K562 (cell line): ENCODE data around the gene THAP4. TPM values are rescaled to one million over a fixed set of nuclear protein-coding genes. Genes with fewer than 3 reads are reported as not detected.

Experiments used
- ATAC-seq: fragments of 200-7000 bp; cut with Tn5 transposase; 3 replicates; pipeline ENCODE4 v1.9.1; 2020; ENCODE audit warnings: moderate library complexity
- BruUV-seq: library from RNA; stranded (reverse); fragments of 400-500 nt; replicated peaks from 2 replicates; lab custom pipeline; 2021; lab: Mats Ljungman, UMichigan
- CTCF ChIA-PET: fragments of 300-600 bp; formaldehyde crosslinking; extraction: SDS; loops from one replicate; lab custom pipeline; 2021; ENCODE audit warnings: low intra/inter-chr PET ratio; lab: Yijun Ruan, JAX
- POLR2A ChIA-PET: fragments of 300-600, 350-650 bp; sonication (Branson Sonifier 250); formaldehyde crosslinking; extraction: SDS; loops from one replicate; lab custom pipeline; 2021; ENCODE audit warnings: antibody characterized with exemption, inconsistent platforms; lab: Yijun Ruan, JAX
- DNase-seq, 4 experiments: peaks; one replicate each; pipeline versions ENCODE4 v3.0.0 to v3.0.0-alpha.2; 2011 to 2018; ENCODE audit warnings: low spot score in 3 of 4, mixed read lengths in 3 of 4; ENCODE audit errors: extremely low read depth in 1 of 4
- FAIRE-seq: peaks from 2 replicates; lab custom pipeline; 2011; peaks lifted over from hg19 to GRCh38; lab: Jason Lieb, UNC
- H2AFZ ChIP-seq: 2 replicates; pipeline ENCODE4 v1.6.0; 2011; ENCODE audit warnings: low read depth, low read length, control low read depth, inconsistent platforms
- H3K27ac ChIP-seq: fragments of 200-600 bp; 3 replicates; pipeline ENCODE4 v1.8.0; 2011; ENCODE audit warnings: low read depth, mild to moderate bottlenecking, control low read depth, inconsistent platforms, low read length, moderate library complexity, mixed read lengths; ENCODE audit errors: extremely low read depth
- H3K27me3 ChIP-seq, 2 experiments: fragments of 300-600 bp in 1 of 2; 2 replicates in 1 of 2; 3 replicates in 1 of 2; pipeline versions ENCODE4 v1.6.0 to v1.8.0; 2011; ENCODE audit warnings: inconsistent platforms in 2 of 2, low read length in 2 of 2, mild to moderate bottlenecking in 1 of 2, mixed read lengths in 1 of 2, moderate library complexity in 1 of 2; ENCODE audit not compliant: control insufficient read depth in 2 of 2, insufficient read depth in 2 of 2
- H3K36me3 ChIP-seq: fragments of 300-600 bp; 3 replicates; pipeline ENCODE4 v1.8.0; 2011; ENCODE audit warnings: mild to moderate bottlenecking, low read length, inconsistent platforms; ENCODE audit not compliant: control insufficient read depth, insufficient read depth
- H3K4me1 ChIP-seq, 2 experiments: fragments of 200-600 bp in 1 of 2; replicated peaks in 1 of 2; 2 replicates in 1 of 2; 3 replicates in 1 of 2; pipeline versions ENCODE4 v1.5.1 to v1.8.0; 2011; ENCODE audit warnings: inconsistent platforms in 2 of 2, low read length in 2 of 2, mild to moderate bottlenecking in 1 of 2, mixed read lengths in 1 of 2, moderate library complexity in 1 of 2; ENCODE audit not compliant: control insufficient read depth in 2 of 2, insufficient read depth in 2 of 2
- H3K4me2 ChIP-seq: 2 replicates; pipeline ENCODE4 v1.6.1; 2011; ENCODE audit warnings: low read length, control low read depth, inconsistent platforms, mixed read lengths; ENCODE audit not compliant: insufficient read depth
- H3K4me3 ChIP-seq: fragments of 200-600 bp; sonication (generic), shearing (Covaris generic); 2 replicates; pipeline ENCODE4 v1.5.1; 2016; ENCODE audit warnings: control low read depth, inconsistent platforms
- H3K79me2 ChIP-seq: fragments of 200-600 bp; 3 replicates; pipeline ENCODE4 v1.8.0; 2011; ENCODE audit warnings: low read length, inconsistent platforms; ENCODE audit not compliant: control insufficient read depth, insufficient read depth
- H3K9ac ChIP-seq, 2 experiments: 2 replicates each; pipeline versions ENCODE4 v1.6.0 to v1.6.1; 2011; ENCODE audit warnings: low read depth in 2 of 2, low read length in 2 of 2, control low read depth in 1 of 2, inconsistent platforms in 1 of 2, mild to moderate bottlenecking in 1 of 2, mixed read lengths in 1 of 2; ENCODE audit not compliant: insufficient read depth in 1 of 2
- H3K9me1 ChIP-seq: one replicate; pipeline ENCODE4 v1.6.0; 2011; ENCODE audit warnings: inconsistent platforms, mild to moderate bottlenecking, low read length, moderate library complexity; ENCODE audit not compliant: control insufficient read depth, insufficient read depth
- H3K9me3 ChIP-seq: replicated peaks from 2 replicates; pipeline ENCODE4 v1.5.1; 2011; ENCODE audit warnings: low read depth, low read length, inconsistent platforms; ENCODE audit not compliant: control insufficient read depth, insufficient read depth
- H4K20me1 ChIP-seq: replicated peaks from 2 replicates; pipeline ENCODE4 v1.6.1; 2011; ENCODE audit warnings: low read length, inconsistent platforms, mixed read lengths; ENCODE audit not compliant: control insufficient read depth, insufficient read depth
- DLX4 ChIP-seq: fragments of 250-450 bp; sonication (Bioruptor Pico); IDR thresholded peaks from 2 replicates; pipeline ENCODE4 v1.6.1; 2021; ENCODE audit warnings: mild to moderate bottlenecking
- E2F6 ChIP-seq, 2 experiments: IDR thresholded peaks; 2 replicates each; pipeline ENCODE4 v1.6.1; 2011; ENCODE audit warnings: borderline replicate concordance in 1 of 2, control low read depth in 1 of 2, low read depth in 1 of 2, low read length in 1 of 2, mild to moderate bottlenecking in 1 of 2, mixed read lengths in 1 of 2, moderate library complexity in 1 of 2; ENCODE audit not compliant: insufficient read depth in 1 of 2, insufficient read length in 1 of 2, poor library complexity in 1 of 2, severe bottlenecking in 1 of 2; ENCODE audit errors: extremely low read depth in 1 of 2
- MIER1 ChIP-seq: fragments of 450-650 bp; IDR thresholded peaks from 2 replicates; pipeline ENCODE4 v1.6.1; 2016; ENCODE audit warnings: antibody characterized with exemption, mild to moderate bottlenecking, low read depth
- SNIP1 ChIP-seq: fragments of 450-650 bp; IDR thresholded peaks from 2 replicates; pipeline ENCODE4 v1.7.1; 2017; ENCODE audit warnings: low read depth, mild to moderate bottlenecking
- WGBS: fragments of 100-300 bp; shearing (Covaris generic); methylation state at CpG from one replicate; pipeline ENCODE4 v1.1.6; 2016; ENCODE audit warnings: low coverage, mixed read lengths; ENCODE audit not compliant: insufficient coverage; ENCODE audit errors: missing lambda C conversion rate; 5-methylcytosine and 5-hydroxymethylcytosine counted together
- in situ Hi-C: fragments of 300-500 bp; cut with MboI; formaldehyde crosslinking; loops from 4 replicates; pipeline ENCODE4 v1.15.0; 2018; ENCODE audit warnings: inconsistent platforms, mixed read lengths
- intact Hi-C: fragments of 100-400 bp; cut with micrococcal nuclease; formaldehyde crosslinking; loops from 2 replicates; pipeline ENCODE4 v1.14.2; 2022
- polyA plus RNA-seq, 8 experiments: library from polyadenylated mRNA; depleted of rRNA in 4 of 8; stranded (reverse) in 5 of 8; unstranded in 3 of 8; fragments of >200 nt; fragmentation: Nextera tagmentation in 2 of 8; fragmentation: Illumina TruSeq in 1 of 8; extraction: Ambion mirVana in 2 of 8; extraction: Trizol in 1 of 8; gene quantifications; 2 replicates each; pipeline versions ENCODE4 v1.2.1 to v1.2.3, GENCODE V29; 2011 to 2014; ENCODE audit warnings: inconsistent platforms in 1 of 8, missing spikeins in 1 of 8
- total RNA-seq, 7 experiments: library from RNA; depleted of rRNA in 6 of 7; stranded (reverse); fragments of >200 nt in 6 of 7; fragmentation: Illumina TruSeq in 2 of 7; extraction: Trizol in 2 of 7; gene quantifications; 2 replicates each; pipeline versions ENCODE4 v1.2.1 to v1.2.3, GENCODE V29; 2011 to 2021; ENCODE audit warnings: low replicate concordance in 1 of 7

THAP4 gene
- total and polyA plus RNA-seq, 9 of the 15 experiments (the other 6 are each of a cell fraction or from before 2014, with no cell fraction given), result 8.6 to 60.9 (median 43.9) TPM

GRCh38 chr2:241538838-241539615 lies 97.9 kb downstream of the THAP4 start:
- no peaks in the 10 kb centered on the region for H3K9me1 ChIP-seq
- TF ChIP-seq E2F6 (IDR thresholded peaks at IDR 0.05; ENCODE audit: borderline replicate concordance in 1 of 2, extremely low read depth in 1 of 2, insufficient read depth in 1 of 2, insufficient read length in 1 of 2, low read depth in 1 of 2, low read length in 1 of 2, poor library complexity in 1 of 2, severe bottlenecking in 1 of 2) (no peak), SNIP1 (no peak), MIER1 (no peak), DLX4 (CRISPR knock-in tag) (no peak)
- H3K4me3 ChIP-seq, result no peak overlapping the region
- BruUV-seq, result no TSS peak
- no peak overlapping the region for H3K27ac ChIP-seq
- no peak for DNase-seq
- ChIA-PET CTCF (no interaction called here), POLR2A (interaction anchor here (0.6 to 1.1 kb wide), 2 partner anchors 11 to 49 kb away, joined by 3 to 4 read pairs; no protein-coding TSS in a partner anchor)
- no peaks in the 10 kb centered on the region for H3K9me3 ChIP-seq
- intact Hi-C loops, result no loop called here
- WGBS, result 34% methylated on average over 14 of the region's 15 CpGs
- H4K20me1 ChIP-seq, result no peaks in the 10 kb centered on the region
- no peaks in the 10 kb centered on the region for H3K36me3 ChIP-seq
- no peak for FAIRE-seq
- H3K79me2 ChIP-seq, result no peaks in the 10 kb centered on the region
- no peaks in the 10 kb centered on the region; a peak in 1 of 5 replicates for H3K27me3 ChIP-seq
- H2AFZ ChIP-seq, result no peak overlapping the region
- no peak for ATAC-seq
- in situ Hi-C loops, result no loop called here
- H3K4me2 ChIP-seq, result no peak overlapping the region
- H3K4me1 ChIP-seq, result peaks cover 6 to 40% of the 10 kb centered on the region in 2 experiments
- no peak overlapping the region for H3K9ac ChIP-seq
